ENCODE results near the gene CASK.

CASK gene

GRCh38 chrX:41958861-41959260 is 35.5 kb upstream of the CASK start:
- no peaks in the 10 kb centered on the region for H3K4me1 ChIP-seq (ENCODE audit: insufficient read depth, low read length, severe bottlenecking)
- TF ChIP-seq CTCF (IDR thresholded peaks at IDR 0.05; ENCODE audit: low read length) (no peak), EZH2 (IDR thresholded peaks at IDR 0.05; ENCODE audit: borderline replicate concordance, low read length) (no peak)
- H3K36me3 ChIP-seq (ENCODE audit: insufficient read depth, low read length) = no peaks in the 10 kb centered on the region
- no peak overlapping the region for H3K27ac ChIP-seq (ENCODE audit: low read depth, low read length, poor library complexity, severe bottlenecking)
- H3K9me3 ChIP-seq (ENCODE audit: low read length) = no peaks in the 10 kb centered on the region
- H3F3A ChIP-seq (ENCODE audit: insufficient read depth, low read length) = no peaks in the 10 kb centered on the region
- no peak overlapping the region for H3K4me2 ChIP-seq (ENCODE audit: low read length)
- H3K9ac ChIP-seq (ENCODE audit: low read length) = no peak overlapping the region
- H3K79me2 ChIP-seq (ENCODE audit: insufficient read depth, low read length) = no peaks in the 10 kb centered on the region
- H2AFZ ChIP-seq (ENCODE audit: low read length) = no peak overlapping the region
- H3K9me2 ChIP-seq (ENCODE audit: low read depth, low read length) = no peaks in the 10 kb centered on the region
- H3K4me3 ChIP-seq (ENCODE audit: low read depth, low read length, poor library complexity, severe bottlenecking) = no peak overlapping the region
- no peaks in the 10 kb centered on the region for H4K20me1 ChIP-seq (ENCODE audit: insufficient read depth, low read length)
- no peaks in the 10 kb centered on the region for H3K27me3 ChIP-seq (ENCODE audit: insufficient read depth, low read length)

- H3K4me3 ChIP-seq (ENCODE audit: low read depth, low read length, poor library complexity, severe bottlenecking) = no peak overlapping the region
- H3K79me2 ChIP-seq (ENCODE audit: insufficient read depth, low read length) = no peaks in the 10 kb centered on the region
- TF ChIP-seq EZH2 (IDR thresholded peaks at IDR 0.05; ENCODE audit: borderline replicate concordance, low read length) = no peak
- TF ChIP-seq CTCF (IDR thresholded peaks at IDR 0.05; ENCODE audit: low read length) = no peak
Observed at GRCh38 chrX:41956027-41956426, 32.7 kb upstream of the CASK start.

GRCh38 chrX:41952102-41952501 is 28.7 kb upstream of the CASK start:
- Histone ChIP-seq H3K27me3 (ENCODE audit: insufficient read depth, low read length) (no peaks in the 10 kb centered on the region), H3K9me3 (ENCODE audit: low read length) (no peaks in the 10 kb centered on the region), H3K79me2 (ENCODE audit: insufficient read depth, low read length) (no peaks in the 10 kb centered on the region), H3K27ac (ENCODE audit: low read depth, low read length, poor library complexity, severe bottlenecking) (no peak overlapping the region), H3F3A (ENCODE audit: insufficient read depth, low read length) (no peaks in the 10 kb centered on the region), H3K9ac (ENCODE audit: low read length) (no peak overlapping the region), H3K9me2 (ENCODE audit: low read depth, low read length) (no peaks in the 10 kb centered on the region), H3K36me3 (ENCODE audit: insufficient read depth, low read length) (no peaks in the 10 kb centered on the region), H3K4me1 (ENCODE audit: insufficient read depth, low read length, severe bottlenecking) (peaks cover 1% of the 10 kb centered on the region), H2AFZ (ENCODE audit: low read length) (no peak overlapping the region), H4K20me1 (ENCODE audit: insufficient read depth, low read length) (no peaks in the 10 kb centered on the region), H3K4me2 (ENCODE audit: low read length) (no peak overlapping the region), H3K4me3 (ENCODE audit: low read depth, low read length, poor library complexity, severe bottlenecking) (no peak overlapping the region)
- TF ChIP-seq CTCF (IDR thresholded peaks at IDR 0.05; ENCODE audit: low read length) (no peak), EZH2 (IDR thresholded peaks at IDR 0.05; ENCODE audit: borderline replicate concordance, low read length) (no peak)

More at GRCh38 chrX:41956027-41956426, 32.7 kb upstream of the CASK start:
- Histone ChIP-seq H3K27me3 (ENCODE audit: insufficient read depth, low read length) (no peaks in the 10 kb centered on the region), H3F3A (ENCODE audit: insufficient read depth, low read length) (no peaks in the 10 kb centered on the region), H3K4me2 (ENCODE audit: low read length) (no peak overlapping the region), H3K27ac (ENCODE audit: low read depth, low read length, poor library complexity, severe bottlenecking) (no peak overlapping the region), H3K36me3 (ENCODE audit: insufficient read depth, low read length) (no peaks in the 10 kb centered on the region), H3K9me2 (ENCODE audit: low read depth, low read length) (no peaks in the 10 kb centered on the region), H3K9ac (ENCODE audit: low read length) (no peak overlapping the region), H3K9me3 (ENCODE audit: low read length) (no peaks in the 10 kb centered on the region), H3K4me1 (ENCODE audit: insufficient read depth, low read length, severe bottlenecking) (no peaks in the 10 kb centered on the region), H2AFZ (ENCODE audit: low read length) (no peak overlapping the region), H4K20me1 (ENCODE audit: insufficient read depth, low read length) (no peaks in the 10 kb centered on the region)

Measured in OCI-LY1 (cell line).